HEK293 (cell line): ENCODE data around the gene RNF43.

Experiments
- CTCF ChIP-seq: fragments of 450-650 bp; formaldehyde crosslinking; IDR thresholded peaks from 2 replicates; pipeline ENCODE4 v1.5.1; 2016; ENCODE audit warnings: missing biosample characterization, missing genetic modification characterization
- HOXA7 ChIP-seq: sonication (generic); formaldehyde crosslinking; IDR thresholded peaks from 2 replicates; pipeline ENCODE4 v1.8.1; 2022; ENCODE audit warnings: missing genetic modification reagents, borderline replicate concordance
- PBX3 ChIP-seq: sonication (generic); formaldehyde crosslinking; IDR thresholded peaks from 2 replicates; pipeline ENCODE4 v1.8.1; 2022; ENCODE audit warnings: mild to moderate bottlenecking, moderate library complexity, missing genetic modification reagents
- YY1 ChIP-seq: fragments of 450-650 bp; formaldehyde crosslinking; IDR thresholded peaks from 2 replicates; pipeline ENCODE4 v1.5.1; 2018; ENCODE audit warnings: missing biosample characterization, missing genetic modification characterization
- ZNF18 ChIP-seq: fragments of 450-650 bp; formaldehyde crosslinking; IDR thresholded peaks from 2 replicates; pipeline ENCODE4 v1.5.1; 2016; ENCODE audit warnings: missing biosample characterization, missing genetic modification characterization
- ZNF23 ChIP-seq: fragments of 450-650 bp; formaldehyde crosslinking; IDR thresholded peaks from 2 replicates; pipeline ENCODE4 v1.5.1; 2016; ENCODE audit warnings: missing biosample characterization, missing genetic modification characterization, borderline replicate concordance
- ZNF350 ChIP-seq: fragments of 450-650 bp; formaldehyde crosslinking; IDR thresholded peaks from 2 replicates; pipeline ENCODE4 v1.5.0; 2017; ENCODE audit warnings: missing biosample characterization, mild to moderate bottlenecking, missing genetic modification characterization
- ZNF670 ChIP-seq: fragments of 450-650 bp; formaldehyde crosslinking; IDR thresholded peaks from 2 replicates; pipeline ENCODE4 v1.5.1; 2016; ENCODE audit warnings: missing biosample characterization, missing genetic modification characterization, low read depth
- ZNF704 ChIP-seq: fragments of 450-650 bp; formaldehyde crosslinking; IDR thresholded peaks from 2 replicates; pipeline ENCODE4 v1.5.1; 2016; ENCODE audit warnings: missing biosample characterization, missing genetic modification characterization
- ZNF768 ChIP-seq: fragments of 450-650 bp; formaldehyde crosslinking; IDR thresholded peaks from 2 replicates; pipeline ENCODE4 v1.5.1; 2018; ENCODE audit warnings: missing biosample characterization, mild to moderate bottlenecking, missing genetic modification characterization
- ZSCAN30 ChIP-seq: fragments of 450-650 bp; IDR thresholded peaks from 2 replicates; pipeline ENCODE4 v1.5.1; 2018; ENCODE audit warnings: missing biosample characterization, mild to moderate bottlenecking, missing genetic modification characterization, moderate library complexity

- TF ChIP-seq ZNF704 (tag by site-specific recombination), result no peak
- TF ChIP-seq ZNF18 (tag by site-specific recombination), result no peak
- TF ChIP-seq ZNF350 (tag by site-specific recombination), result no peak
- no peak for TF ChIP-seq ZNF670
- TF ChIP-seq YY1 (tag by site-specific recombination), result no peak
- no peak for TF ChIP-seq ZNF768 (tag by site-specific recombination)
- no peak for TF ChIP-seq CTCF
- TF ChIP-seq ZNF23 (tag by site-specific recombination), result no peak
- TF ChIP-seq HOXA7 (CRISPR knock-in tag), result no peak
- TF ChIP-seq ZSCAN30 (tag by site-specific recombination), result no peak
- no peak for TF ChIP-seq PBX3
Measured at GRCh38 chr17:58416937-58417299, 416 bp downstream of the RNF43 start.
